Activated CD4-positive, alpha-beta T cell treated with anti-CD3 and anti-CD28 coated beads for 24 hours (primary cell): ENCODE data around the gene ZFYVE9.
"Not testable (repeated sequence)": the region's sequence is repeated elsewhere in the genome, so short reads cannot be mapped to it uniquely, and the experiment has no call there.

ENCODE experiments used
- DNase-seq, 2 donors: peaks; one replicate each; pipeline ENCODE4 v3.0.0-alpha.2; 2020; ENCODE audit warnings: low read depth in 2 of 2

ZFYVE9 gene

GRCh38 chr1:52150946-52151345, 9.1 kb downstream of the ZFYVE9 start:
- DNase-seq = no peak

DNA sequence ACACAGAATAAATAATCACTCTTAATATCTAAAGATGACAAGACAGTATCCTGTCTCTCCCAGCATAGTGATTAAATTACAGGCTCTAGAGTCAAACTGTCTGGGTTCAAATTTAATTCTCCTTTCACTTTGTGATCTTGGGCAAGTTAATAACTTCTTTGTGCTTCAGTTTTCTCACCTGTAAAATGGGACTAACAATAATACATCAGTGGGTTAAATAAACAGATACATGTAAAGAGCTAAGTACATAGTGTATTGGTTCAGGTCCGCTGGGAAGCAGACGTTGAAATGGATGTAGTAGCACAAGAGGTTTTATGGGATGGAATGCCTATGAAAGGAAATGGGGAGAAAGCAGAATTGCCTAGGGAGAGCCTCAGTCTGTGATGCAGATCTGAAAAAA, 10.7 kb downstream of the ZFYVE9 start:
- no peak for DNase-seq

DNA sequence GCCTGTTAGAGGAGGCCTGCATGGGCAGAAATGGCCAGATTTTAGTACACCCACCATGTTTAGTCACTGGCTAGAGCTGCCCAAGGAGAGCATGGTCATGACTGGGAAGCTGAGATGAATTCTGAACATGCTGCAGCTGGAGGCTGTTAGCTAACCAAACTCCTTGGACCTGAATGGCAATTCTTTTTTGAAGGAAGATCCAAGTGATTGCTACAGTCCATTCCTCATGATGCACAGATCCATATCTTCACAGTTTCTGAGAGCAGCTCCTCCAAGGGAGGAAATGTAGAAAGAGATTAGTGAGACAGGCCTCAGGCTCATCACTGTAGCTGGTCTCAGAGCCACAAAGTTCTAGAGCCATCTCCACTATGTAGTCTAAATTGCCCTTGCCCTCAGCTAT, 11.1 kb downstream of the ZFYVE9 start:
- no peak for DNase-seq

DNA sequence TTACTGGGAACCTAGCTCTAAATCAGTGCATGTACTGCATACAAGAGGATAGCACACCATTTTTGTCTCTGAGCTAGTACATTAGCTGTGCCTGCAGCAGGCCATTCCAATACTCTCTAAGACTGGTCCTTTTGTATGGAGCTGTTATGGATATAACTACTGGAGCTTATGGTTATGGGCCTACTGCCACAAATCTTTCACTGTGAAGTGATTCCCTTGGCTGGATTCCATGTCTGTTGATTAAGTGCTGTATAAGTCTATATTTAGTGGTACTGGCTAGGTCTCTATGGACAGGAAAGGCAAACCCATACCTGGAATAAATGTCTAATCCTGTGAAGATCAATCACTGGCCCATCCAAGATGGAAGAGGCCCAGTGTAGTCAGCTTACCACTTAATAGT, 12.0 kb downstream of the ZFYVE9 start:
- no peak for DNase-seq

DNA sequence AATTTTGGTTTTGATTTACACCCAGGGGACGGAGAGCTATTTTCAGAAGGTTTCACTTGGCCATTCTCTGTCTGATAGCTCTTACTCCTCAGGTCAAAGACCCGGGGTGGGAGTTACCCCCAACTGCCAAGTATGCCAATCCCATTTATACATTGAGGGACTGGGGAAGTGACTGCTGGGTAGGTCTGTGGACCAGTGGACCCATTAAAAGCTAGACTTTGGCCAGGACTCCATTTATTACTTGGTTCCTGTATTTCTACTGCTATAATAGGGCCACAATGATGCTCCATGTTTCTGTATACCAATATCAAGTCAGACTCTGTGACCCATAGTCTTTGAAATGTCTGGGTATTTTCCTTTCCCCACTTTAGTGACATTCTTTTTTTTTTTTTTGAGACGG, 14.6 kb downstream of the ZFYVE9 start:
- no peak for DNase-seq

DNA sequence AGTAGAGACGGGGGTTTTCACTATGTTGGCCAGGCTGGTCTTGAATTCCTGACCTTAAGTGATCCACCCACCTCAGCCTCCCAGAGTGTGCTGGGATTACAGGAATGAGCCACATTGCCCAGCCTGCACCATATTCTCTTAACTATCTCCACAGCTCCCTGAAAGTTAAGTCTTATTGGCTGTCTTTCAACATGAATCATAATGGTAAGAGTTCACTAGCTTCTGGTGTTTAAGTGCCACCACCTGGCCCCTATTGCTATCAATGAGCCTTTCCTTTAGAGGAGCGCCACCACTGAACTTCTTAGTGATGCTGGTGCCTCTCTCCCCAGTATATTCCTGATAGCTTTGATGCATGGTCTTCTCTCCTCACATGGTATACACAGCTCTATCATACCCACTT, 15.7 kb downstream of the ZFYVE9 start:
- DNase-seq = no peak

DNA sequence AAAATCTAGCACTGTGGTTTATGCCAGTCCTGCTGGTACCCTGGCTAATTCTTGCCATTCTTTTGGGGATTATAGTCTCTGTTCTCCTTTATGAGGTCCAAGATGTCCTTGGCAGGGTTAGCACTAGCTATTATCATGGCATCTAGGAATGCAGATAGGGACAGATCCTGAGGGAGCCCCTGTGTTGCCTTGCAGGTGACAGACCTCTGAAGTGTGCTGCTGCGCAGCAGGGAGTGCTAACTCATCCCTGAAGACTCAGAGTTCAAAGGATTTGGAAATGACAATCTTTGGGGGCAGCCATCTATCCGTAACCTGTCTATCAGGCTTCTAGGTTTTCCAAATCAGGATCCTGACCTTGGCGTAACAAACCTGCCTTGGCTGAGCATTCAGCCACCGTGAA, 16.3 kb downstream of the ZFYVE9 start:
- no peak for DNase-seq

DNA sequence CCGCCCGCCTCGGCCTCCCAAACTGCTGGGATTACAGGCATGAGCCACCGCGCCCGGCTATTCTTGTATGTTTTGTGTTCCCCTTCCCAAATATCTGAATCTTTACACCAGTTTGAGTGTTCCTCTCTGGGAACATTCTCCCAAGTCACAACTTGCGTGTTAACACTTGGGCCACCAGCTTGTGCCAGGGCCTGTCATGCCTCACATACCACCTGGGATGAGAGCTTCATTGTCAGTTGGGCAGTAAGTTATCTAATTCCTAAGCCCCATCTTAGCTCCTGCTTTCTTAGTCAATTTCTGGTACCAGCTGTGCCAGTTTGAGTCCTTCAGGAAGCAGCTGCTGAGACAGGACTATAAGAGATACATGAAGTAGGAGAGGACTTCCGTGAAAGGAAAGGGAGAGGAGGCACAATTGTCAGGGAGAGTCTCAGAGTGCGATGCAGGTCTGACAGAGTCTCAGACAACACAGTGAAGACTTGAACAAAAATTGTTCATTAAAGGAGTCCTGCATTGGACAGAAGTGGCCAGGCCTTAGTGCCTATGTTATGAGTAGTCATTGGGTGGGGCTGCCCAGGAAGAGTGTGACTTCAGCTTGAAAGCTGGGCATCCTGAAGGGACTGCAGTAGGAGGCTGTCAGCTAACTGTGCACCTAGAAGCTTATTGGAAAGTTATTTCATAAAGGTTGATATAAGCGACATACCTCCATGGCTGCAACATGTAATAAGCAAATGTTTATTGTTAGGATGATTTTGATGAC, 17.3 kb downstream of the ZFYVE9 start:
- DNase-seq = no peak

- no peak for DNase-seq
These were observed 21.1 kb downstream of the ZFYVE9 start for GRCh38 chr1:52162947-52163346.

- DNase-seq = no peak
These were observed 22.7 kb downstream of the ZFYVE9 start for GRCh38 chr1:52164604-52165003.

DNA sequence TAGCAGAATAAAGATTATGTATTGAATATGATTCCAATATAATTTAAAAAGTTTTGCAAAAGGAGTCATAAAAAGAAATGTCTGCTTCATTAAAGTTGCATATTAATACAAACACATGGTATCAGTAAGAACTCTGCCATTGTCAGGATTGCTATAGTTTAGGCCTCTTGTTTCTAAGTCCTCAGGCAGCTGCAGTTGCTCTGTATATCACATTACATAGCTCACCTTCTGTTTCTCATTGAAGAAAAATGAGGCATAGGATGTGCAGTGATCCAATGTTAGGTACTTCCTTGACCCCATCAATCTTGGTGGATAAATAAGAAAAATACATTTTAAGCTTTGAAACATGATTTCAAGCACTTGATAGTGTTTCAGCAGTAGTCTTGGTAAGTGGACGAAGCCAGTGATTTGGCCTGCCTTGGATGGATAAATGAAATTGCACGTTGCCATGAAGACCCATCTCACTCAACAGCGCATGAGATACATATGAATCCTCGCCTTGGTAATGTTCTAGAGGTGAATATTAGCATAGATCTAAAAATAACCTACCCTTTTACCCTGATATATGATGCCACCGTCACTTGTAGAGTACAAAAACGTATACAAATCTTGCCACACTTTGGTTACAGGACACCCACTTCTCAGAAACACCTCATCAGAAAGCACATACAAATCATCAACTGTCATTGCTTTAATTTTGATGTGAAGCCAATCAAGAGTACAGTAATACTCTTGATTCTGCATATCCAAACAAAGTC, 25.3 kb downstream of the ZFYVE9 start:
- DNase-seq = no peak

GRCh38 chr1:52168373-52169080, 26.6 kb downstream of the ZFYVE9 start:
- DNase-seq = no peak

DNA sequence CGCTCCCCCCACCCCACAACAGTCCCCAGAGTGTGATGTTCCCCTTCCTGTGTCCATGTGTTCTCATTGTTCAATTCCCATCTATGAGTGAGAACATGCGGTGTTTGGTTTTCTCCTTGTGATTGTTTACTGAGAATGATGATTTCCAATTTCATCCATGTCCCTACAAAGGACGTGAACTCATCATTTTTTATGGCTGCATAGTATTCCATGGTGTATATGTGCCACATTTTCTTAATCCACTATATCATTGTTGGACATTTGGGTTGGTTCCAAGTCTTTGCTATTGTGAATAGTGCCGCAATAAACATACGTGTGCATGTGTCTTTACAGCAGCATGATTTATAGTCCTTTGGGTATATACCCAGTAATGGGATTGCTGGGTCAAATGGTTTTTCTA, 29.3 kb downstream of the ZFYVE9 start:
- DNase-seq = not testable (repeated sequence)

DNA sequence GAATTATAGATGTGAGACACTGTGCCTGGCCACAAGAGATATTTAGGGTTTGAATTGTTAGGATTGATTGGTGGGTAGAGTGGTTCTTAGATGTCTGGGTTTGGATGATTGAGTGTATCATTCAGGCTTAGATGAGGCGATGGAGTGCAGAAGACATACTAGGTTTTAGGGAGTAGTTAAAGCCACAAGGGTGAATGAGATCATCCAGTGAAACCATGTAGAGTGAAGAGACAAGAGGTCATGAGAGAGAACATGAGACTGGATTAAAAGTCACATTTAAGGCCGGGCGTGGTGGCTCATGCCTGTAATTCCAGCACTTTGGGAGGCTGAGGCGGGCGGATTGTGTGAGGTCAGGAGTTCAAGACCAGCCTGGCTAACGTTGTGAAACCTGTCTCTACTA, 37.2 kb downstream of the ZFYVE9 start:
- DNase-seq = no peak

GRCh38 chr1:52180176-52180575, 38.3 kb downstream of the ZFYVE9 start:
- no peak for DNase-seq

DNA sequence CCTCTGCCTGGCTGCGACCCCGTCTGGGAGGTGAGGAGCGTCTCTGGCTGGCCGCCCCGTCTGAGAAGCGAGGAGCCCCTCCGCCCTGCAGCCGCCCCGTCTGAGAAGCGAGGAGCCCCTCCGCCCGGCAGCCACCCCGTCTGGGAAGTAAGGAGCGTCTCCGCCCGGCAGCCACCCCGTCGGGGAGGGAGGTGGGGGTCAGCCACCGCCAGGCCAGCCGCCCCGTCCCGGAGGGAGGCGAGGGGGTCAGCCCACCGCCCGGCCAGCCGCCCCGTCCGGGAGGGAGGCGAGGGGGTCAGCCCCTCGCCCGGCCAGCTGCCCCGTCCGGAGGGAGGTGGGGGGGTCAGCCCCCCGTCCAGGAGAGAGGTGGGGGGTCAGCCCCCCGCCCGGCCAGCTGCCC, 39.9 kb downstream of the ZFYVE9 start:
- not testable (repeated sequence) for DNase-seq

DNA sequence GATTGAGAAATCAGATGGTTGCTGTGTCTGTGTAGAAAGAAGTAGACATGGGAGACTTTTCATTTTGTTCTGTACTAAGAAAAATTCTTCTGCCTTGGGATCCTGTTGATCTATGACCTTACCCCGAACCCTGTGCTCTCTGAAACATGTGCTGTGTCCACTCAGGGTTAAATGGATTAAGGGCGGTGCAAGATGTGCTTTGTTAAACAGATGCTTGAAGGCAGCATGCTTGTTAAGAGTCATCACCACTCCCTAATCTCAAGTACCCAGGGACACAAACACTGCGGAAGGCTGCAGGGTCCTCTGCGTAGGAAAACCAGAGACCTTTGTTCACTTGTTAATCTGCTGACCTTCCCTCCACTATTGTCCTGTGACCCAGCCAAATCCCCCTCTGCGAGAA, 40.4 kb downstream of the ZFYVE9 start:
- DNase-seq = not testable (repeated sequence)

GRCh38 chr1:52182874-52183400, 41.0 kb downstream of the ZFYVE9 start:
- DNase-seq = no peak

DNA sequence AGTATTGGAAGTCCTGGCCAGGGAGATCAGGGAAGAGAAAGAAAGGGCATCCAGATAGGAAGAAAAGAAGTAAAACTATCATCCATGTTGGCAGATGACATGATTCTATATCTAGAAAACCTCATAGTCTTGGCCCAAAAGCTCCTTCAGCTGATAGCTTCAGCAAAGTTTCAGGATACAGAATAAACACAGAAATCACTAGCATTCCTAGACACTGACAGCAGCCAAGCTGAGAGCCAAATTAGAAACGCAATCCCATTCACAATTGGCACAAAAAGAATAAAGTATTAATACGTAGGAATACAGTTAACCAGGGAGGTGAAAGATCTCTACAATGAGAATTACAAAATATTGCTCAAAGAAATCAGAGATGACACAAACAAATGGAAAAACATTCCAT, 44.6 kb downstream of the ZFYVE9 start:
- no peak for DNase-seq

- DNase-seq = no peak
These were observed 48.1 kb downstream of the ZFYVE9 start for GRCh38 chr1:52189898-52190480.

DNA sequence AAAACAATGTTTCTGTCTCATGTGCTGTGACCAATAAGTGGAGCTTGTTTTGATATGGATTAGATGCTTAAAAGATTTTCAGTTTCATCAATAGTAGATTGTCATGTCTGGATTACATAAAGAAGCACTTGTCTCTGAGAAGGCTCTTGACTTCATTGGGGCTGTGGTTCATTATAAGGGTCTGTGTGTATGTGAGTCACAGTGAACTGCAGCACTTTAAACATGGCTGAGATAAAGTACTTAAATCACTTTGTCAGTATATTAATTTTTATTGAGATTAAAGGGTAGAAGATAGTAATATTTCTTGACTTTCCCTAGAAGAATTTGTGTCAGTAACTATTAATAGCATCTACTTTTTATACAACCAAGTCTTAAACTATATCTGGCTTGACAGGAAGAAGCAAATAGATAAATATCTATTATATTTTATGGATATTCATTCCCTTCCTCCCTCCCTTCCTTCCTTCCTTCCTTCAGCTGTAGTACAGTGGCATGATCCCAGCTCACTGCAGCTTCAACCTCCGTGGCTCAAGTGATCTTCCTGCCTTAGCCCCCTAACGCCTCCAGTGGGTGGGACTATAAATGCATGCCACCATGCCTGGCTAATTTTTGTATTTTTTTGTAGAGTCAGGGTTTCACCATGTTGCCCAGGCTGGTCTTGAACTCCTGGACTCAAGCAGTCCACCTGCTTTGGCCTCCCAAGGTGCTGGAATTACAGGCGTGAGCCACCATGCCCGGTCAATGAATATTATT, 48.8 kb downstream of the ZFYVE9 start:
- DNase-seq = no peak
